HEK293T (cell line): ENCODE data around the gene SAMD10.

Source experiments
- CTCF ChIA-PET: fragments of 350-600 bp; formaldehyde crosslinking; extraction: SDS; loops from one replicate; lab custom pipeline; 2021; ENCODE audit warnings: antibody characterized with exemption, inconsistent platforms; lab: Yijun Ruan, JAX
- POLR2A ChIA-PET: fragments of 350-600 bp; formaldehyde crosslinking; extraction: SDS; loops from one replicate; lab custom pipeline; 2020; ENCODE audit warnings: antibody characterized with exemption, inconsistent platforms; lab: Yijun Ruan, JAX
- DNase-seq: peaks from one replicate; pipeline ENCODE4 v3.0.0; 2012; ENCODE audit warnings: mixed read lengths; ENCODE audit errors: extremely low spot score
- ARNT ChIP-seq: fragments of 450-650 bp; IDR thresholded peaks from 2 replicates; pipeline ENCODE4 v1.6.1; 2017; ENCODE audit warnings: mild to moderate bottlenecking
- BHLHE40 ChIP-seq: fragments of 450-650 bp; IDR thresholded peaks from 2 replicates; pipeline ENCODE4 v1.6.1; 2016; ENCODE audit warnings: mild to moderate bottlenecking, moderate library complexity, borderline replicate concordance
- CTBP1 ChIP-seq: fragments of 450-650 bp; IDR thresholded peaks from 2 replicates; pipeline ENCODE4 v1.6.1; 2016; ENCODE audit warnings: borderline replicate concordance
- ELF4 ChIP-seq: fragments of 450-650 bp; IDR thresholded peaks from 2 replicates; pipeline ENCODE4 v1.6.1; 2017; ENCODE audit warnings: antibody characterized with exemption
- FOXA1 ChIP-seq: fragments of 450-650 bp; IDR thresholded peaks from 2 replicates; pipeline ENCODE4 v1.6.1; 2016; ENCODE audit warnings: mild to moderate bottlenecking
- FOXK2 ChIP-seq: fragments of 450-650 bp; IDR thresholded peaks from 2 replicates; pipeline ENCODE4 v1.6.1; 2016; ENCODE audit warnings: mild to moderate bottlenecking
- FOXM1 ChIP-seq: fragments of 450-650 bp; IDR thresholded peaks from 2 replicates; pipeline ENCODE4 v1.6.1; 2017; ENCODE audit warnings: mild to moderate bottlenecking, borderline replicate concordance
- HDGF ChIP-seq: fragments of 450-650 bp; IDR thresholded peaks from 2 replicates; pipeline ENCODE4 v1.6.1; 2017; ENCODE audit warnings: antibody characterized with exemption, borderline replicate concordance
- L3MBTL2 ChIP-seq: fragments of 450-650 bp; conservative IDR thresholded peaks from 2 replicates; pipeline ENCODE4 v1.6.1; 2016; ENCODE audit warnings: mild to moderate bottlenecking
- LEF1 ChIP-seq: fragments of 450-650 bp; IDR thresholded peaks from 2 replicates; pipeline ENCODE4 v1.6.1; 2017; ENCODE audit warnings: mild to moderate bottlenecking, borderline replicate concordance
- NFRKB ChIP-seq: fragments of 450-650 bp; IDR thresholded peaks from 2 replicates; pipeline ENCODE4 v1.6.1; 2016; ENCODE audit warnings: mild to moderate bottlenecking, moderate library complexity
- PKNOX1 ChIP-seq: fragments of 450-650 bp; IDR thresholded peaks from 2 replicates; pipeline ENCODE4 v1.6.1; 2016
- SP1 ChIP-seq: fragments of 450-650 bp; IDR thresholded peaks from 2 replicates; pipeline ENCODE4 v1.6.1; 2017
- SUZ12 ChIP-seq: fragments of 450-650 bp; IDR thresholded peaks from 2 replicates; pipeline ENCODE4 v1.6.1; 2016; ENCODE audit warnings: mild to moderate bottlenecking
- TARDBP ChIP-seq: fragments of 450-650 bp; IDR thresholded peaks from 2 replicates; pipeline ENCODE4 v1.6.1; 2016
- ZNF384 ChIP-seq: fragments of 450-650 bp; IDR thresholded peaks from 2 replicates; pipeline ENCODE4 v1.6.1; 2016

SAMD10 gene

GRCh38 chr20:63968928-63969760 lies 10.3 kb downstream of the SAMD10 start:
- TF ChIP-seq FOXK2 (no peak), ARNT (no peak), CTBP1 (no peak), TARDBP (no peak), NFRKB (no peak), ZNF384 (no peak), PKNOX1 (no peak), SP1 (no peak), SUZ12 (no peak), ELF4 (no peak), FOXA1 (no peak), L3MBTL2 (no peak), LEF1 (no peak), FOXM1 (no peak), BHLHE40 (no peak), HDGF (no peak)
- ChIA-PET POLR2A (interaction anchor here (1.1 to 3.2 kb wide), 2 partner anchors 11 to 12 kb away, joined by 3 to 27 read pairs; partner anchors contain the start of gene UCKL1), CTCF (no interaction called here)
- DNase-seq: peak; percentile 41

- no peak for DNase-seq
- ChIA-PET POLR2A (interaction anchor here (1.1 to 3.2 kb wide), 2 partner anchors 11 to 12 kb away, joined by 3 to 27 read pairs; partner anchors contain the start of gene UCKL1), CTCF (interaction anchor here (0.8 kb wide), 1 partner anchor 11 kb away, joined by 3 read pairs; no protein-coding TSS in a partner anchor)
- no peak for TF ChIP-seq L3MBTL2
- TF ChIP-seq FOXA1: no peak
- no peak for TF ChIP-seq ARNT
- no peak for TF ChIP-seq BHLHE40
- TF ChIP-seq HDGF: no peak
- TF ChIP-seq SUZ12: no peak
- TF ChIP-seq CTBP1: no peak
- TF ChIP-seq PKNOX1: no peak
- no peak for TF ChIP-seq LEF1
- TF ChIP-seq ELF4: no peak
Measured at GRCh38 chr20:63968136-63968927, 11.1 kb downstream of the SAMD10 start.

- no peak for DNase-seq
- POLR2A ChIA-PET: interaction anchor here (3.2 kb wide), 1 partner anchor 10 kb away, joined by 27 read pairs; the partner anchor contains the start of gene UCKL1
- no peak for TF ChIP-seq BHLHE40
- CTCF ChIA-PET: interaction anchor here (0.8 kb wide), 1 partner anchor 10 kb away, joined by 3 read pairs; no protein-coding TSS in a partner anchor
Measured at GRCh38 chr20:63967330-63968135, 11.9 kb downstream of the SAMD10 start.

- POLR2A ChIA-PET: interaction anchor here (3.2 kb wide), 1 partner anchor 10 kb away, joined by 27 read pairs; the partner anchor contains the start of gene UCKL1
- TF ChIP-seq ARNT: no peak
- CTCF ChIA-PET: no interaction called here
- DNase-seq: no peak
Measured at GRCh38 chr20:63966944-63967322, 12.5 kb downstream of the SAMD10 start.

GRCh38 chr20:63966172-63966943 lies 13.1 kb downstream of the SAMD10 start:
- ChIA-PET CTCF (interaction anchor here (0.7 kb wide), 1 partner anchor 325 kb away, joined by 3 read pairs; no protein-coding TSS in a partner anchor), POLR2A (interaction anchor here (3.2 kb wide), 1 partner anchor 9 kb away, joined by 27 read pairs; the partner anchor contains the start of gene UCKL1)
- DNase-seq: no peak

More at GRCh38 chr20:63966172-63966943, 13.1 kb downstream of the SAMD10 start:
- no peak for TF ChIP-seq LEF1
- TF ChIP-seq SP1: no peak
- no peak for TF ChIP-seq PKNOX1
- no peak for TF ChIP-seq HDGF
- no peak for TF ChIP-seq CTBP1
- no peak for TF ChIP-seq ELF4
- TF ChIP-seq FOXK2: no peak
- no peak for TF ChIP-seq L3MBTL2
- TF ChIP-seq ARNT: no peak
- TF ChIP-seq FOXM1: no peak
